Prostate gland (tissue), 2 donors: Measurements from ENCODE around the gene SNAPC2.

ENCODE experiments used
- POLR2A ChIP-seq: fragments of 450-650 bp; IDR thresholded peaks from one replicate; pipeline ENCODE4 v1.6.1; 2016; ENCODE audit warnings: antibody characterized with exemption, mild to moderate bottlenecking
- TF ChIP-seq, protein P1 (sequence below), 4 experiments: fragments of 200-600 bp in 2 of 4; fragments of 450-650 bp in 2 of 4; sonication (generic) in 2 of 4; IDR thresholded peaks; 1 replicate in 3 of 4; 2 replicates in 1 of 4; pipeline ENCODE4 v1.5.1; 2016 to 2019; ENCODE audit warnings: antibody characterized with exemption in 4 of 4, mild to moderate bottlenecking in 2 of 4, moderate library complexity in 2 of 4

DNA sequence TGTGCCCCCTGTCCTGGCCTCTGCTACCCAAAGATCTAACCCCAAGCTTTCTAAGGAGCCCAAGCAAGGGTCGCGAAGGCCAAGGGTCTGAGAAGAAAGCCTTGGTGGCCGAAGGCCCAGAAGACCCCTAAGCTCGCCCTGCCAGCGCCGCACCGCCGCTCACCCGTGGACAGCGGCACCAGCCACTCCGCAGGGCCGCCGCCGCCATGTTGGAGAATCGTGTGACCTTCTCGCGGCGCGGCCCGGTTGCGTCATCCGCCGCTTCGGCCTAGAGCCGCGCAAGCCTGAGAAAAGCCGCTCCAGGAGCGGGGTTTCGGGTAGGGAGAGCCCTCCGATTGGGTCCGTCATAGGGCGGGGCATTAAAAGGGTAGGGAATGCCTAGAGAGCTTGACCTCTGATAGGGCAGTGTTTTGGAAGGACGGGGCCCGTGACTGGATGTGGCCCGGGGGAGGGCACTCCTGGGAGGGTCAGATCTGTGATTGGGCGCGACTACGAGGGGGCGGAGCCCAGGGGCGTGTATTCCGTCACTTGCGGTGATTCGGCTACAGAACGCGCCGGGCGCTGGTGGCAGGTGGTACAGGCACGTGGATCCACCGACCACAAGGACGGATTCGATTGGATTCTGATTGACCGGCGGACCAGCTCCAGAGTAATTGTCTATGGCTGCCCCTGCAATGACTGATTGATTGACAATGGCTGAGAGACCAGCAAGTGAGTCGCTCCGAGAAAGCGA lies 23.5 kb downstream of the SNAPC2 start, which contains the start of gene TIMM44:
- TF ChIP-seq, protein P1, sequence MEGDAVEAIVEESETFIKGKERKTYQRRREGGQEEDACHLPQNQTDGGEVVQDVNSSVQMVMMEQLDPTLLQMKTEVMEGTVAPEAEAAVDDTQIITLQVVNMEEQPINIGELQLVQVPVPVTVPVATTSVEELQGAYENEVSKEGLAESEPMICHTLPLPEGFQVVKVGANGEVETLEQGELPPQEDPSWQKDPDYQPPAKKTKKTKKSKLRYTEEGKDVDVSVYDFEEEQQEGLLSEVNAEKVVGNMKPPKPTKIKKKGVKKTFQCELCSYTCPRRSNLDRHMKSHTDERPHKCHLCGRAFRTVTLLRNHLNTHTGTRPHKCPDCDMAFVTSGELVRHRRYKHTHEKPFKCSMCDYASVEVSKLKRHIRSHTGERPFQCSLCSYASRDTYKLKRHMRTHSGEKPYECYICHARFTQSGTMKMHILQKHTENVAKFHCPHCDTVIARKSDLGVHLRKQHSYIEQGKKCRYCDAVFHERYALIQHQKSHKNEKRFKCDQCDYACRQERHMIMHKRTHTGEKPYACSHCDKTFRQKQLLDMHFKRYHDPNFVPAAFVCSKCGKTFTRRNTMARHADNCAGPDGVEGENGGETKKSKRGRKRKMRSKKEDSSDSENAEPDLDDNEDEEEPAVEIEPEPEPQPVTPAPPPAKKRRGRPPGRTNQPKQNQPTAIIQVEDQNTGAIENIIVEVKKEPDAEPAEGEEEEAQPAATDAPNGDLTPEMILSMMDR (IDR thresholded peaks at IDR 0.05) = no peak
- TF ChIP-seq POLR2A = peak; percentile 66
